Measurements from ENCODE around the gene GGPS1.

The GGPS1 gene

DNA sequence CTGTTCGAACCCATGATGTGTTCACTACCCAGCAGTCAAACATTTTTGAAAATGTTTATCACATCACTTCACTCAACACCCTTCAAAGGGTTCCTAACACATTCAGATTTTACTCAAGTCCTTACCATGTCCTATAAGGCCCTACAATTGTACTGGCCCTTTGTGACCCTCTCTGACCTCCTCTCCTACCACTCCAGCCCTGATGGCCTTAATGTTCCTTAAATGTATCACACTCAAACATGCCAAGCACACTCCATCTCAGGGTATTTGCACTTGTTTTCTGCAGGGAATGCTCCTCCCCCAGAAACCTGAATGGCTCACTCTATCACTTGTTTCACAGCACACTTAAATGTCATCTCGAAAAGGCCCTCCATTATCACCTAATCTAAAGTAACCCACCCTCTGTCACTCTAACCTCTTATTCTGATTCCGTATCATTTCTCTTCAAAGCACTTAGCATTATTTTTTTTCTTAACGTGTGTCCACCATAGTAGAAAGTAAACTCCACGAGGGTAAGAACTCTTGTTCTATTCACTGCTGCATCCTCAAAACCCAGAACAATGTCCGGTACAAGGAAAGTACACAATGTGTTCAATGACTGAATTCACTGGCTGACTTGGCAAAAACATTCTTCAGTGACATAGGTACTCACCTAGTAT, 7.7 kb upstream of the GGPS1 start:
- ATAC-seq (ENCODE audit: insufficient read depth, low read depth): no peak
- Histone ChIP-seq H2AFZ (ENCODE audit: low read depth, low read length) (no peak overlapping the region), H4K20me1 (ENCODE audit: insufficient read depth, low read length) (peaks cover 54% of the 10 kb centered on the region)

GRCh38 chr1:235324296-235324695, 4.1 kb upstream of the GGPS1 start:
- Histone ChIP-seq H3K27me3 (ENCODE audit: insufficient read depth, low read length, poor library complexity) (no peaks in the 10 kb centered on the region), H3K36me3 (ENCODE audit: insufficient read depth, low read length) (peaks cover 59% of the 10 kb centered on the region), H4K20me1 (ENCODE audit: insufficient read depth, low read length) (peaks cover 54% of the 10 kb centered on the region), H3K27ac (ENCODE audit: low read length) (peak overlapping the region; percentile 64; the same call in 1 of the 2 replicates), H3K79me2 (ENCODE audit: insufficient read depth, low read length) (peaks cover 93% of the 10 kb centered on the region), H3K9me3 (ENCODE audit: insufficient read depth, low read length, severe bottlenecking) (no peaks in the 10 kb centered on the region), H3K9ac (ENCODE audit: low read depth, low read length) (peak overlapping the region; percentile 96; the same call in 1 of the 2 replicates), H3K4me1 (ENCODE audit: insufficient read depth, low read length) (peaks cover 44% of the 10 kb centered on the region), H3K4me3 (ENCODE audit: low read depth in 1 of 2, low read length in 2 of 2) (peak overlapping the region in 1 of 2 experiments; percentile 33; a peak in 1 of 4 replicates), H3K4me2 (ENCODE audit: insufficient read depth, low read length) (peak overlapping the region; percentile 81; the same call in 1 of the 2 replicates), H2AFZ (ENCODE audit: low read depth, low read length) (no peak overlapping the region)
- DNase-seq: no peak
- ATAC-seq (ENCODE audit: insufficient read depth, low read depth): no peak
- no peak for TF ChIP-seq CTCF (IDR thresholded peaks at IDR 0.05; ENCODE audit: borderline replicate concordance, extremely low read depth, low read length, poor library complexity, severe bottlenecking)
- no peak for TF ChIP-seq EZH2 (IDR thresholded peaks at IDR 0.05; ENCODE audit: borderline replicate concordance, low read depth, low read length, severe bottlenecking)

More for the DNA sequence above, 7.7 kb upstream of the GGPS1 start:
- Histone ChIP-seq H3K9me3 (ENCODE audit: insufficient read depth, low read length, severe bottlenecking) (no peaks in the 10 kb centered on the region), H3K4me2 (ENCODE audit: insufficient read depth, low read length) (no peak overlapping the region), H3K79me2 (ENCODE audit: insufficient read depth, low read length) (peaks cover 100% of the 10 kb centered on the region), H3K27ac (ENCODE audit: low read length) (peak overlapping the region; percentile 43; the same call in 1 of the 2 replicates), H3K9ac (ENCODE audit: low read depth, low read length) (no peak overlapping the region), H3K4me1 (ENCODE audit: insufficient read depth, low read length) (peaks cover 41% of the 10 kb centered on the region), H3K36me3 (ENCODE audit: insufficient read depth, low read length) (peaks cover 60% of the 10 kb centered on the region), H3K4me3 (ENCODE audit: low read depth in 1 of 2, low read length in 2 of 2) (no peak overlapping the region), H3K27me3 (ENCODE audit: insufficient read depth, low read length, poor library complexity) (no peaks in the 10 kb centered on the region)
- TF ChIP-seq CTCF (IDR thresholded peaks at IDR 0.05; ENCODE audit: borderline replicate concordance, extremely low read depth, low read length, poor library complexity, severe bottlenecking): no peak
- no peak for TF ChIP-seq EZH2 (IDR thresholded peaks at IDR 0.05; ENCODE audit: borderline replicate concordance, low read depth, low read length, severe bottlenecking)
- DNase-seq: no peak

- Histone ChIP-seq H4K20me1 (ENCODE audit: insufficient read depth, low read length) (peaks cover 56% of the 10 kb centered on the region), H3K27ac (ENCODE audit: low read length) (peak overlapping the region; percentile 64), H3K27me3 (ENCODE audit: insufficient read depth, low read length, poor library complexity) (no peaks in the 10 kb centered on the region)
Measured at GRCh38 chr1:235325139-235325538, 3.2 kb upstream of the GGPS1 start.

More at GRCh38 chr1:235325139-235325538, 3.2 kb upstream of the GGPS1 start:
- H3K4me3 ChIP-seq (ENCODE audit: low read depth in 1 of 2, low read length in 2 of 2): peak overlapping the region; percentile 13 to 68; a peak in 3 of 4 replicates
- peaks cover 92% of the 10 kb centered on the region for H3K79me2 ChIP-seq (ENCODE audit: insufficient read depth, low read length)
- no peaks in the 10 kb centered on the region for H3K9me3 ChIP-seq (ENCODE audit: insufficient read depth, low read length, severe bottlenecking)
- H3K4me2 ChIP-seq (ENCODE audit: insufficient read depth, low read length): peak overlapping the region; percentile 81
- H3K9ac ChIP-seq (ENCODE audit: low read depth, low read length): peak overlapping the region; percentile 96
- H2AFZ ChIP-seq (ENCODE audit: low read depth, low read length): no peak overlapping the region
- H3K4me1 ChIP-seq (ENCODE audit: insufficient read depth, low read length): peaks cover 52% of the 10 kb centered on the region
- peaks cover 53% of the 10 kb centered on the region for H3K36me3 ChIP-seq (ENCODE audit: insufficient read depth, low read length)
- TF ChIP-seq EZH2 (IDR thresholded peaks at IDR 0.05; ENCODE audit: borderline replicate concordance, low read depth, low read length, severe bottlenecking) (no peak), CTCF (IDR thresholded peaks at IDR 0.05; ENCODE audit: borderline replicate concordance, extremely low read depth, low read length, poor library complexity, severe bottlenecking) (no peak)
- no peak for DNase-seq
- no peak for ATAC-seq (ENCODE audit: insufficient read depth, low read depth)
